HepG2 (cell line): ENCODE results near the gene ANKRD11. TPM values are rescaled to one million over a fixed set of nuclear protein-coding genes. Genes with fewer than 3 reads are reported as not detected.

Experiments
- ATM ChIP-seq: fragments of 450-650 bp; IDR thresholded peaks from 2 replicates; pipeline ENCODE4 v1.7.1; 2017; ENCODE audit warnings: mild to moderate bottlenecking, borderline replicate concordance
- CBFB ChIP-seq: sonication (generic); formaldehyde crosslinking; IDR thresholded peaks from 2 replicates; pipeline ENCODE4 v1.4.0; 2020; ENCODE audit warnings: missing genetic modification reagents
- CERS6 ChIP-seq: sonication (generic); formaldehyde crosslinking; IDR thresholded peaks from 2 replicates; pipeline ENCODE4 v1.5.0; 2020; ENCODE audit warnings: missing genetic modification reagents
- ESRRA ChIP-seq: sonication (generic); formaldehyde crosslinking; IDR thresholded peaks from 2 replicates; pipeline ENCODE4 v1.5.1; 2020; ENCODE audit warnings: mild to moderate bottlenecking, low read depth, missing genetic modification reagents
- HIVEP1 ChIP-seq: sonication (generic); formaldehyde crosslinking; IDR thresholded peaks from 2 replicates; pipeline ENCODE4 v1.4.0; 2020; ENCODE audit warnings: mild to moderate bottlenecking, missing genetic modification reagents
- HOXA3 ChIP-seq: sonication (generic); formaldehyde crosslinking; IDR thresholded peaks from 2 replicates; pipeline ENCODE4 v1.5.0; 2020; ENCODE audit warnings: missing genetic modification reagents
- HOXA5 ChIP-seq: sonication (generic); formaldehyde crosslinking; IDR thresholded peaks from 2 replicates; pipeline ENCODE4 v1.4.0; 2020; ENCODE audit warnings: missing genetic modification reagents
- HOXA9 ChIP-seq: sonication (generic); formaldehyde crosslinking; IDR thresholded peaks from 2 replicates; pipeline ENCODE4 v1.8.1; 2022; ENCODE audit warnings: missing genetic modification reagents, mild to moderate bottlenecking, moderate library complexity, borderline replicate concordance
- MIXL1 ChIP-seq: IDR thresholded peaks from 2 replicates; pipeline ENCODE4 v1.6.1; 2016
- RBM22 ChIP-seq: fragments of 200-400 bp; formaldehyde crosslinking; optimal IDR thresholded peaks from 2 replicates; pipeline ENCODE3; 2017; ENCODE audit warnings: mild to moderate bottlenecking, low read length, moderate library complexity
- RCOR2 ChIP-seq: IDR thresholded peaks from 2 replicates; pipeline ENCODE4 v1.6.1; 2016; ENCODE audit warnings: missing biosample characterization, missing genetic modification reagents
- TCF12 ChIP-seq, 2 experiments: fragments of 450-650 bp in 1 of 2; sonication (generic) in 1 of 2; formaldehyde crosslinking in 1 of 2; IDR thresholded peaks; 2 replicates each; pipeline versions ENCODE4 v1.6.1 to v1.8.0; 2017 to 2022; ENCODE audit warnings: antibody characterized with exemption in 1 of 2, mild to moderate bottlenecking in 1 of 2, missing genetic modification reagents in 1 of 2, moderate library complexity in 1 of 2
- YEATS2 ChIP-seq: sonication (generic); formaldehyde crosslinking; IDR thresholded peaks from 2 replicates; pipeline ENCODE4 v1.4.0; 2020; ENCODE audit warnings: missing genetic modification reagents, borderline replicate concordance
- ZBTB3 ChIP-seq: sonication (generic); formaldehyde crosslinking; IDR thresholded peaks from 2 replicates; pipeline ENCODE4 v1.4.0; 2020; ENCODE audit warnings: low read depth, mild to moderate bottlenecking, moderate library complexity, missing genetic modification reagents, borderline replicate concordance
- ZBTB33 ChIP-seq: sonication (generic); formaldehyde crosslinking; IDR thresholded peaks from 2 replicates; pipeline ENCODE4 v1.4.0; 2020; ENCODE audit warnings: missing genetic modification reagents
- ZFP91 ChIP-seq: sonication (generic); formaldehyde crosslinking; IDR thresholded peaks from 2 replicates; pipeline ENCODE4 v1.9.0; 2022; ENCODE audit warnings: missing genetic modification reagents, mild to moderate bottlenecking, borderline replicate concordance
- ZMYM3 ChIP-seq: sonication (generic); formaldehyde crosslinking; IDR thresholded peaks from 2 replicates; pipeline ENCODE4 v1.5.1; 2020; ENCODE audit warnings: mild to moderate bottlenecking, missing genetic modification reagents
- ZNF275 ChIP-seq: sonication (generic); formaldehyde crosslinking; IDR thresholded peaks from 2 replicates; pipeline ENCODE4 v1.8.0; 2022; ENCODE audit warnings: missing genetic modification reagents, mild to moderate bottlenecking, inconsistent platforms, borderline replicate concordance
- ZNF350 ChIP-seq: sonication (generic); formaldehyde crosslinking; IDR thresholded peaks from 2 replicates; pipeline ENCODE4 v1.4.0; 2020; ENCODE audit warnings: mild to moderate bottlenecking, low read depth, missing genetic modification reagents, borderline replicate concordance
- ZNF777 ChIP-seq: sonication (generic); formaldehyde crosslinking; IDR thresholded peaks from 2 replicates; pipeline ENCODE4 v1.4.0; 2020; ENCODE audit warnings: missing genetic modification reagents
- ZNF839 ChIP-seq: sonication (generic); formaldehyde crosslinking; IDR thresholded peaks from 2 replicates; pipeline ENCODE4 v1.4.0; 2020; ENCODE audit warnings: missing genetic modification reagents, mild to moderate bottlenecking, borderline replicate concordance
- polyA plus RNA-seq, 8 experiments: library from polyadenylated mRNA; depleted of rRNA in 3 of 8; stranded (reverse) in 7 of 8; unstranded in 1 of 8; fragments of >200 nt; fragmentation: Illumina TruSeq in 4 of 8; extraction: Trizol in 4 of 8; gene quantifications; 2 replicates each; pipeline versions ENCODE4 v1.2.1 to v1.2.3, GENCODE V29; 2011 to 2016; ENCODE audit warnings: low read depth in 4 of 8, missing spikeins in 1 of 8, mixed read lengths in 1 of 8; ENCODE audit not compliant: insufficient read depth in 1 of 8
- total RNA-seq, 5 experiments: library from RNA; depleted of rRNA; stranded (reverse); fragments of >200 nt; fragmentation: Illumina TruSeq; extraction: Trizol; gene quantifications; 2 replicates each; pipeline ENCODE4 v1.2.3, GENCODE V29; 2016; ENCODE audit warnings: low read depth in 1 of 5

Gene ANKRD11
- total and polyA plus RNA-seq, 2 of the 13 experiments (the other 11 are each of a cell fraction or from before 2014, with no cell fraction given): 21.4 to 38.4 TPM

DNA sequence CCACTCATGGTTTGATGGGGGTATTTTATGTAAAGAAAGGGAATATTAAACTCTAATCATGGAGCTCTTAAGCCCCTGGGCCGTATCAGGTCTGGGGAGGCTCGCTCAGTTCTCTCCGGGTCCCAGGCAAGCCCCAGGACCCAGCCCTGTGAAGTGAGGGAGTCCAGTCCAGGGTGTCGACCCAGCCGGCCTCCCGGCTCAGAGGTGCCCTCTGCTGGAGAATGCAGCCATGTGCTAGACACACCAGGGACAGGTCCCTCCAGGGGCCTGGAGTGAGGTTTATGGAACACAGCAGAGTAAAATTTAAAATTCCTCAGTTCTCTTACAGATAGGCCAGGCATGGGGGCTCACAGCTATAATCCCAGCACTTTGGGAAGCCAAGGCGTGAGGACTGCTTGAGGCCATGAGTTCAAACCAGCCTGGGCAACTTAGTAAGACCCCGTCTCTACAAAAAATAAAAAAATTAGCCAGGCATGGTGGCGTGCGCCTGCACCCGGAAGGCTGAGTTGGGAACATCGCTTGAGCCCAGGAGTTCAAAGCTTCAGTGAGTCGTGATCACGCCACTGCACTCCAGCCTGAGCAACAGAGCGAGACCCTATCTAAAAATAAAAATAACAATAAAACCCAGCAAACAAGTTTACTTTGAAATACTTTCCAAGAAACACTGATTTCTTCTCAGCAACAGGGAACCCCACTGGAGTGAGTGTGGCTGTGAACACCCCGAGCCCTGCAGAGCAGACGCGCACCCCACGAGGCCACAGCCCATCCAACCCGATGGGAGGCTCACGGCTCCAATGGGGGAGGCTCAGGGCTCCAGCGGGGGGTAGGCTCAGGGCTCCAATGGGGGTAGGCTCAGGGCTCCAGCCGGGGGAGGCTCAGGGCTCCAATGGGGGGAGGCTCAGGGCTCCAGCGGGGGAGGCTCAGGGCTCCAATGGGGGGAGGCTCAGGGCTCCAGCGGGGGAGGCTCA, 200.6 kb downstream of the ANKRD11 start (continued):
- TF ChIP-seq CBFB (CRISPR knock-in tag): no peak
- no peak for TF ChIP-seq ZNF350
- TF ChIP-seq TCF12 (IDR thresholded peaks at IDR 0.05): no peak
- TF ChIP-seq TCF12 (CRISPR knock-in tag; IDR thresholded peaks at IDR 0.05): no peak
- no peak for TF ChIP-seq RCOR2 (CRISPR knock-in tag)
- 0 out of 2 replicates have a peak, but pooled peaks have one; percentile 38 for TF ChIP-seq MIXL1 (CRISPR knock-in tag)
- TF ChIP-seq ZNF777 (CRISPR knock-in tag): no peak
- TF ChIP-seq HIVEP1: no peak
- no peak for TF ChIP-seq ATM
- TF ChIP-seq HOXA3 (CRISPR knock-in tag): peak; percentile 56; the same call in 1 of the 2 replicates
- TF ChIP-seq RBM22: no peak
- TF ChIP-seq ZNF839 (CRISPR knock-in tag): no peak
- 0 out of 2 replicates have a peak, but pooled peaks have one; percentile 36 for TF ChIP-seq ZFP91 (CRISPR knock-in tag)
- no peak for TF ChIP-seq ZMYM3 (CRISPR knock-in tag)
- TF ChIP-seq CERS6: no peak
- no peak for TF ChIP-seq HOXA5 (CRISPR knock-in tag)
- TF ChIP-seq ZBTB33 (CRISPR knock-in tag): peak; percentile 52; the same call in 1 of the 2 replicates
- no peak for TF ChIP-seq HOXA9
- TF ChIP-seq YEATS2 (CRISPR knock-in tag): no peak; the same call in 1 of the 2 replicates
- TF ChIP-seq ESRRA: no peak
- TF ChIP-seq ZBTB3 (CRISPR knock-in tag): no peak
- no peak for TF ChIP-seq ZNF275
